WERI-Rb-1 (cell line): ENCODE measurements around the gene FUT7.
A peak's percentile ranks its signal among the peaks of the same experiment; 100 is the strongest.
"Not testable (repeated sequence)": the region's sequence is repeated elsewhere in the genome, so short reads cannot be mapped to it uniquely, and the experiment has no call there.

Experiments
- DNase-seq: peaks from one replicate; pipeline ENCODE4 v3.0.0-alpha.2; 2020
- H3K27ac ChIP-seq: fragments of 250-450 bp; sonication (Bioruptor Pico); 2 replicates; pipeline ENCODE4 v1.5.1; 2020; ENCODE audit warnings: mild to moderate bottlenecking, moderate library complexity
- H3K27me3 ChIP-seq: fragments of 250-450 bp; sonication (Bioruptor Pico); 2 replicates; pipeline ENCODE4 v1.5.1; 2021; ENCODE audit warnings: mild to moderate bottlenecking, low read depth, moderate library complexity; ENCODE audit not compliant: insufficient read depth, severe bottlenecking
- H3K36me3 ChIP-seq: fragments of 250-450 bp; sonication (Bioruptor Pico); 2 replicates; pipeline ENCODE4 v1.5.1; 2020; ENCODE audit warnings: mild to moderate bottlenecking, moderate library complexity
- H3K4me3 ChIP-seq: 2 replicates; pipeline ENCODE4 v1.5.1; 2011; ENCODE audit warnings: low read depth, mild to moderate bottlenecking, control low read depth, low read length
- H3K9me3 ChIP-seq: fragments of 250-450 bp; sonication (Bioruptor Pico); 2 replicates; pipeline ENCODE4 v1.5.1; 2021; ENCODE audit warnings: mild to moderate bottlenecking, moderate library complexity; ENCODE audit not compliant: severe bottlenecking
- TF ChIP-seq, protein P1 (sequence below): IDR thresholded peaks from 2 replicates; pipeline ENCODE4 v1.5.1; 2011; ENCODE audit warnings: low read depth, mild to moderate bottlenecking, control low read depth, inconsistent platforms, low read length

The FUT7 gene

DNA sequence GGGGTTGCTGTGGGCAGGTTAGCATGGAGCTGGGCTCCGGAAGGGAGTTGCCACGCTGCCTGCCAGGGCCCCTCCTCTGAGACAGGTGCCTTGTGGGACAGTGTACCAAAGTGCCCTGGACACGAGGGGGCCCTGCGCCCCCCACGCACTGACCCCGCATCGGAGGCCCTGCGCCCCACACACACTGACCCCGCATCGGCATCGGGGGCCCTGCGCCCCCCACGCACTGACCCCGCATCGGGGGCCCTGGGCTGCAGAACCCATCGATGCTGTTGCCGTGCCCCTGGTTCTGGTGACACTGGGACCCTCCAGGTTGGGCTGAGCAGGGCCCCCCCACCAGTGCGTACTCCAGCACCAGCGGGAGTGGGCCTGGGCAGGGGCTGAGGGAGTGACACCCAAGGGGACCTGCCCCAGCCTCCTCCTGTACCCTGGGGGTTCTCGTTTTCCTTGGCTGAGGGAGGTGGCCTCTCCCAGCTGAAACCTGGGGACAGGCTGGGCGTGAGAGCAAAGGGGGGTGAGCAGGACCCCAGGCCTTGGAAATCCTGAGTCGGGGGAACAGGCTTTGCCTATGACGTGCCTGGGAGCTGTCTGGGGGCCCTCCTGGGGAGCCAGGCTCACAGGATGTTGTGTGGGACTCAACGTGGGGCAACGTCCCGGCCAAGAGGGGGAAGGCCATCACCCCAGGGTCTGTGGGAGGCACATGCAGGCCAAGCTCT, 31.6 kb upstream of the FUT7 start:
- peaks cover 40% of the 10 kb centered on the region for H3K36me3 ChIP-seq
- no peak for DNase-seq
- no peaks in the 10 kb centered on the region for H3K27me3 ChIP-seq
- H3K27ac ChIP-seq = peak overlapping the region; percentile 50
- TF ChIP-seq, protein P1, sequence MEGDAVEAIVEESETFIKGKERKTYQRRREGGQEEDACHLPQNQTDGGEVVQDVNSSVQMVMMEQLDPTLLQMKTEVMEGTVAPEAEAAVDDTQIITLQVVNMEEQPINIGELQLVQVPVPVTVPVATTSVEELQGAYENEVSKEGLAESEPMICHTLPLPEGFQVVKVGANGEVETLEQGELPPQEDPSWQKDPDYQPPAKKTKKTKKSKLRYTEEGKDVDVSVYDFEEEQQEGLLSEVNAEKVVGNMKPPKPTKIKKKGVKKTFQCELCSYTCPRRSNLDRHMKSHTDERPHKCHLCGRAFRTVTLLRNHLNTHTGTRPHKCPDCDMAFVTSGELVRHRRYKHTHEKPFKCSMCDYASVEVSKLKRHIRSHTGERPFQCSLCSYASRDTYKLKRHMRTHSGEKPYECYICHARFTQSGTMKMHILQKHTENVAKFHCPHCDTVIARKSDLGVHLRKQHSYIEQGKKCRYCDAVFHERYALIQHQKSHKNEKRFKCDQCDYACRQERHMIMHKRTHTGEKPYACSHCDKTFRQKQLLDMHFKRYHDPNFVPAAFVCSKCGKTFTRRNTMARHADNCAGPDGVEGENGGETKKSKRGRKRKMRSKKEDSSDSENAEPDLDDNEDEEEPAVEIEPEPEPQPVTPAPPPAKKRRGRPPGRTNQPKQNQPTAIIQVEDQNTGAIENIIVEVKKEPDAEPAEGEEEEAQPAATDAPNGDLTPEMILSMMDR = no peak
- no peaks in the 10 kb centered on the region for H3K9me3 ChIP-seq
- no peak overlapping the region for H3K4me3 ChIP-seq

DNA sequence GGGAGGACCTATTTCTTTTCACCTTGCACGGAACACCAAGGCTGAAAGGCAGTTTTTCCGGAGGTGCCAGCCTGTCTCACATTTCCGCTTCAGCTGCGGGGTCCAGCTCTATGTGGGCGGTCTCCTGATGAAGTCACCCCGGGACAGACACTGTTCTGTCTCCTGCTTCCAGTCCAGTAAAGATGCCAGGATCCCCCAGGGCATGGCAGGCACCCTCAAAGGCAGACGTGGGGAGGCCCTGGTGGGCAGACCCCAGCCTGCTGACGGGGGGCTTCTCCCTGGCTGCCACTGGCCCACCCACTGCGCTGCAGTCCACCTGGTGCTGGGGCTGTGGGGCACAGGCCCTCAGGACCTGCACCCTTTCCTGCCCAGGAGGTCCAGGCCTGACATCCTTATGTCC, 30.9 kb upstream of the FUT7 start:
- not testable (repeated sequence) for H3K4me3 ChIP-seq, H3K27ac ChIP-seq, DNase-seq, H3K27me3 ChIP-seq, H3K9me3 ChIP-seq
- H3K36me3 ChIP-seq = peaks cover 37% of the 10 kb centered on the region

DNA sequence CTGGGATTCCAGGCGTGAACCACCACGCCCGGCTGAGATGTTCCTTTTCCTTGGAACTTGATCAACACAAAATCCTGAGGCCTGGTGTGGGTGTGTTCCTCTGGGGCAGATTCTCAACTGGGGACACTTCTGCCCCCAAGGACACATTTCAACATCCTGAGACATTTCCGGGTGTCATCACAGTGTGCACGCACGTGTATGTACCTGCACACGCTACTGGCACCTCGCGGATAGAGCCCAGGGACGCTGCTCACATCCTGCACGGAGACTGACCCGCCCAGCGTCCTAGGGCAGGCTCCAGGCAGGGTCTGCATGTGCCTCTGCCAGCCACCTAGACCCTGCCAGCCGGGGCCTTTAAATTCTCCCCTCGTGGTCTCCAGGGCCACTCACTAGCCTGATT, 30.5 kb upstream of the FUT7 start:
- Histone ChIP-seq H3K4me3 (no peak overlapping the region), H3K27ac (no peak overlapping the region), H3K9me3 (no peaks in the 10 kb centered on the region), H3K27me3 (no peaks in the 10 kb centered on the region), H3K36me3 (peaks cover 36% of the 10 kb centered on the region)
- no peak for DNase-seq
- TF ChIP-seq, protein P1 = no peak

GRCh38 chr9:137058521-137059234, 26.8 kb upstream of the FUT7 start:
- H3K27ac ChIP-seq = no peak overlapping the region
- peak; percentile 65 for DNase-seq

GRCh38 chr9:137057545-137057944, 25.7 kb upstream of the FUT7 start:
- H3K4me3 ChIP-seq = no peak overlapping the region
- H3K27me3 ChIP-seq = no peaks in the 10 kb centered on the region
- H3K27ac ChIP-seq = no peak overlapping the region
- TF ChIP-seq, protein P1 = no peak
- H3K9me3 ChIP-seq = no peaks in the 10 kb centered on the region
- H3K36me3 ChIP-seq = no peaks in the 10 kb centered on the region
- peak; percentile 38 for DNase-seq

More at GRCh38 chr9:137058521-137059234, 26.8 kb upstream of the FUT7 start:
- peaks cover 1% of the 10 kb centered on the region; the same call in 1 of the 2 replicates for H3K36me3 ChIP-seq
- TF ChIP-seq, protein P1 = 0 out of 2 replicates have a peak, but pooled peaks have one; percentile 2
- H3K9me3 ChIP-seq = no peaks in the 10 kb centered on the region
- H3K27me3 ChIP-seq = no peaks in the 10 kb centered on the region
- no peak overlapping the region for H3K4me3 ChIP-seq

- Histone ChIP-seq H3K4me3 (no peak overlapping the region), H3K9me3 (no peaks in the 10 kb centered on the region), H3K27ac (no peak overlapping the region), H3K27me3 (no peaks in the 10 kb centered on the region), H3K36me3 (no peaks in the 10 kb centered on the region)
- TF ChIP-seq, protein P1 = no peak
- no peak for DNase-seq
Measured at GRCh38 chr9:137056739-137057415, 25.0 kb upstream of the FUT7 start.
